ENCODE data around the gene RAMP3.
"Not testable (repeated sequence)": the region's sequence is repeated elsewhere in the genome, so short reads cannot be mapped to it uniquely, and the experiment has no call there.

The RAMP3 gene

GRCh38 chr7:45157286-45157652 is 322 bp upstream of the RAMP3 start:
- DNase-seq (ENCODE audit: low read depth), result no peak

GRCh38 chr7:45158471-45158870 is 880 bp downstream of the RAMP3 start:
- no peak for DNase-seq (ENCODE audit: low read depth)

- DNase-seq (ENCODE audit: low read depth), result no peak
These were observed 1.7 kb downstream of the RAMP3 start for GRCh38 chr7:45159296-45159695.

GRCh38 chr7:45160417-45160881 is 2.9 kb downstream of the RAMP3 start:
- no peak for DNase-seq (ENCODE audit: low read depth)

GRCh38 chr7:45161138-45161537 is 3.5 kb downstream of the RAMP3 start:
- DNase-seq (ENCODE audit: low read depth), result no peak

GRCh38 chr7:45161842-45162241 is 4.3 kb downstream of the RAMP3 start:
- DNase-seq (ENCODE audit: low read depth), result no peak

- DNase-seq (ENCODE audit: low read depth), result no peak
These were observed 4.8 kb downstream of the RAMP3 start for GRCh38 chr7:45162311-45162845.

GRCh38 chr7:45162943-45163691 is 5.5 kb downstream of the RAMP3 start:
- DNase-seq (ENCODE audit: low read depth), result no peak

- no peak for DNase-seq (ENCODE audit: low read depth)
These were observed 6.1 kb downstream of the RAMP3 start for GRCh38 chr7:45163692-45164052.

- not testable (repeated sequence) for DNase-seq (ENCODE audit: low read depth)
These were observed 6.7 kb downstream of the RAMP3 start for GRCh38 chr7:45164271-45164670.

- DNase-seq (ENCODE audit: low read depth), result no peak
These were observed 8.3 kb downstream of the RAMP3 start for GRCh38 chr7:45165857-45166256.

- no peak for DNase-seq (ENCODE audit: low read depth)
These were observed 14.4 kb downstream of the RAMP3 start for GRCh38 chr7:45171946-45172345.

GRCh38 chr7:45173596-45174327 is 16.2 kb downstream of the RAMP3 start:
- no peak for DNase-seq (ENCODE audit: low read depth)

- DNase-seq (ENCODE audit: low read depth), result no peak
These were observed 16.7 kb downstream of the RAMP3 start for GRCh38 chr7:45174328-45174610.

- DNase-seq (ENCODE audit: low read depth), result no peak
These were observed 17.6 kb downstream of the RAMP3 start for GRCh38 chr7:45174966-45175765.

GRCh38 chr7:45176091-45176490 is 18.5 kb downstream of the RAMP3 start:
- no peak for DNase-seq (ENCODE audit: low read depth)

- DNase-seq (ENCODE audit: low read depth), result no peak
These were observed 19.5 kb downstream of the RAMP3 start for GRCh38 chr7:45176886-45177731.

GRCh38 chr7:45177801-45178200 is 20.2 kb downstream of the RAMP3 start:
- DNase-seq (ENCODE audit: low read depth), result no peak

GRCh38 chr7:45178241-45179225 is 20.9 kb downstream of the RAMP3 start:
- DNase-seq (ENCODE audit: low read depth), result no peak

GRCh38 chr7:45179666-45180065 is 22.1 kb downstream of the RAMP3 start:
- no peak for DNase-seq (ENCODE audit: low read depth)

All from fibroblast of the conjunctiva (primary cell).